Progenitor cell of endocrine pancreas (in vitro differentiated cells): ENCODE results near the gene KREMEN1. TPM values are rescaled to one million over a fixed set of nuclear protein-coding genes. Genes with fewer than 3 reads are reported as not detected.

Experiments used
- DNase-seq: peaks from one replicate; pipeline ENCODE4 v3.0.0; 2021; ENCODE audit warnings: low spot score; ENCODE audit not compliant: unreplicated experiment
- H3K27ac Mint-ChIP-seq: 2 replicates; pipeline ENCODE4 v1.8.0; 2021; ENCODE audit warnings: mild to moderate bottlenecking, moderate library complexity, mixed read lengths
- H3K27me3 Mint-ChIP-seq: 2 replicates; pipeline ENCODE4 v1.8.0; 2021; ENCODE audit warnings: mixed read lengths
- H3K36me3 Mint-ChIP-seq: 2 replicates; pipeline ENCODE4 v1.8.0; 2022; ENCODE audit warnings: mixed read lengths; ENCODE audit not compliant: insufficient read depth
- H3K4me1 Mint-ChIP-seq: 2 replicates; pipeline ENCODE4 v1.8.0; 2021; ENCODE audit warnings: low read depth, mixed read lengths
- H3K4me3 Mint-ChIP-seq: 2 replicates; pipeline ENCODE4 v1.8.0; 2021; ENCODE audit warnings: low read depth, mild to moderate bottlenecking, moderate library complexity, mixed read lengths
- H3K9me3 Mint-ChIP-seq: 2 replicates; pipeline ENCODE4 v1.8.0; 2021; ENCODE audit warnings: low read depth, mixed read lengths
- total RNA-seq: library from RNA; stranded (reverse); gene quantifications from 2 replicates; pipeline ENCODE4 v1.2.1, GENCODE V29; 2021
- TF ChIP-seq, protein P1 (sequence below): fragments of 200-600 bp; sonication (generic); IDR thresholded peaks from one replicate; pipeline ENCODE4 v1.5.0; 2021; ENCODE audit warnings: antibody characterized with exemption, mild to moderate bottlenecking; ENCODE audit not compliant: unreplicated experiment

Gene KREMEN1
- total RNA-seq, 1 donor from 2014 or later = 10.5 TPM

DNA sequence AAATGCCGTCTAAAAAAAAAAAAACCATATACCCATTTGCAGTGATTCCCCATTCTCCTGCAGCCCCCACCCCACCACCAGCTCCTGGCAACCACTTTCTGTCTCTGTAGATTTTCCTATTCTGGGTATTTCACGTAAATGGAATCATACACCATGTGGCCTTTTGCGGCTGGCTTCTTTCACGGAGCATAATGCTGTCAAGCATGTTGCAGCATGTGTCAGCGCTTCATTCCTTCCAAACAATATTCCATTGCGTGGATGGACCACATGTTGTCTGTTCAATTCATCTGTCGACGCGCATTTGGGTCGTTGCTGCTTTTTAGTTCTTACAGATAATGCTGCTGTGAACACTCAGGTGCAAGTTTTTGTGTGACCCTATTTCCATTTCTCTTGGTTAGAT lies 118.1 kb downstream of the KREMEN1 start:
- H3K4me3 Mint-ChIP-seq = no peak overlapping the region
- no peak overlapping the region for H3K27ac Mint-ChIP-seq
- peaks cover 2% of the 10 kb centered on the region for H3K4me1 Mint-ChIP-seq
- no peaks in the 10 kb centered on the region for H3K36me3 Mint-ChIP-seq
- H3K9me3 Mint-ChIP-seq = no peaks in the 10 kb centered on the region
- TF ChIP-seq, protein P1, sequence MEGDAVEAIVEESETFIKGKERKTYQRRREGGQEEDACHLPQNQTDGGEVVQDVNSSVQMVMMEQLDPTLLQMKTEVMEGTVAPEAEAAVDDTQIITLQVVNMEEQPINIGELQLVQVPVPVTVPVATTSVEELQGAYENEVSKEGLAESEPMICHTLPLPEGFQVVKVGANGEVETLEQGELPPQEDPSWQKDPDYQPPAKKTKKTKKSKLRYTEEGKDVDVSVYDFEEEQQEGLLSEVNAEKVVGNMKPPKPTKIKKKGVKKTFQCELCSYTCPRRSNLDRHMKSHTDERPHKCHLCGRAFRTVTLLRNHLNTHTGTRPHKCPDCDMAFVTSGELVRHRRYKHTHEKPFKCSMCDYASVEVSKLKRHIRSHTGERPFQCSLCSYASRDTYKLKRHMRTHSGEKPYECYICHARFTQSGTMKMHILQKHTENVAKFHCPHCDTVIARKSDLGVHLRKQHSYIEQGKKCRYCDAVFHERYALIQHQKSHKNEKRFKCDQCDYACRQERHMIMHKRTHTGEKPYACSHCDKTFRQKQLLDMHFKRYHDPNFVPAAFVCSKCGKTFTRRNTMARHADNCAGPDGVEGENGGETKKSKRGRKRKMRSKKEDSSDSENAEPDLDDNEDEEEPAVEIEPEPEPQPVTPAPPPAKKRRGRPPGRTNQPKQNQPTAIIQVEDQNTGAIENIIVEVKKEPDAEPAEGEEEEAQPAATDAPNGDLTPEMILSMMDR = no peak
- DNase-seq = no peak
- H3K27me3 Mint-ChIP-seq = no peaks in the 10 kb centered on the region

DNA sequence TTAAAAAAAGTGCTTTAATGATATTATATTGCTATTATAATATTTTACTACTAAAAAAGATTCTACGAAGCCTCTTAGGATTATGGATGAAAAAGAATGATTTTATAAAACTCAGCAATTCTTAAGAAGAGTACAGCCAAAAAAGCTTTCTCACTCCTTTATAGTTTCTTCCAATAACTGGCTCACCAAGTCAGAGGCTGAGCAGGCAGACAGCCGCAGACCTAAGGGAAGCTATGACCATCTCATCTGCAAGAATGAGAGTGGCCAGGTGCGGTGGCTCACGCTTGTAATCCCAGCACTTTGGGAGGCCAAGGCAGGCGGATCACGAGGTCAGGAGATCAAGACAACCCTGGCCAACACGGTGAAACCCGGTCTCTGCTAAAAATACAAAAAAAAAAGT lies 120.2 kb downstream of the KREMEN1 start:
- no peak for DNase-seq
- Mint-ChIP-seq H3K4me1 (peaks cover 4% of the 10 kb centered on the region), H3K36me3 (no peaks in the 10 kb centered on the region), H3K27me3 (peaks cover 3% of the 10 kb centered on the region), H3K9me3 (no peaks in the 10 kb centered on the region), H3K27ac (no peak overlapping the region), H3K4me3 (no peak overlapping the region)
- TF ChIP-seq, protein P1 = no peak

DNA sequence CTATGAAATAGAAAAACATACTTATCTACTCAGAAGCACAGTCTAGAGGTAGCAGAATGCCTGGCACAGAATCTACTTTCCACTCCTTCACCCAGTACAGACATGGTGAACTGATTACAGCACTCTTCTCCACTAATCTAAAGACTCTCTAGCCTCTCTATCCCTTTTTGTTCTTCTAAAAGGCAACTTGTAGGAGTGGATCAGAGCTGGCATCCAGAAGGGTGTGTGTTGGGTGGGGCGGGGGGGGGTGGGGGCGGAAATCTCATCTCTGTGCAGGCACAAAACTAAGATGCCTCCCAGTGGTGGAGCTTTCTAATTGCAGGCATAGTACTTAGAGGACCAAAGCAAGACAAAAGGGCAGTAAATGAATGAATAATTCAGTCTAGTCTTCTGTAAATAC lies 121.3 kb downstream of the KREMEN1 start:
- TF ChIP-seq, protein P1 = peak; percentile 23
- H3K4me1 Mint-ChIP-seq = peaks cover 4% of the 10 kb centered on the region
- no peak overlapping the region for H3K27ac Mint-ChIP-seq
- no peak for DNase-seq
- no peak overlapping the region for H3K4me3 Mint-ChIP-seq
- H3K27me3 Mint-ChIP-seq = peaks cover 3% of the 10 kb centered on the region
- H3K36me3 Mint-ChIP-seq = no peaks in the 10 kb centered on the region
- no peaks in the 10 kb centered on the region for H3K9me3 Mint-ChIP-seq

DNA sequence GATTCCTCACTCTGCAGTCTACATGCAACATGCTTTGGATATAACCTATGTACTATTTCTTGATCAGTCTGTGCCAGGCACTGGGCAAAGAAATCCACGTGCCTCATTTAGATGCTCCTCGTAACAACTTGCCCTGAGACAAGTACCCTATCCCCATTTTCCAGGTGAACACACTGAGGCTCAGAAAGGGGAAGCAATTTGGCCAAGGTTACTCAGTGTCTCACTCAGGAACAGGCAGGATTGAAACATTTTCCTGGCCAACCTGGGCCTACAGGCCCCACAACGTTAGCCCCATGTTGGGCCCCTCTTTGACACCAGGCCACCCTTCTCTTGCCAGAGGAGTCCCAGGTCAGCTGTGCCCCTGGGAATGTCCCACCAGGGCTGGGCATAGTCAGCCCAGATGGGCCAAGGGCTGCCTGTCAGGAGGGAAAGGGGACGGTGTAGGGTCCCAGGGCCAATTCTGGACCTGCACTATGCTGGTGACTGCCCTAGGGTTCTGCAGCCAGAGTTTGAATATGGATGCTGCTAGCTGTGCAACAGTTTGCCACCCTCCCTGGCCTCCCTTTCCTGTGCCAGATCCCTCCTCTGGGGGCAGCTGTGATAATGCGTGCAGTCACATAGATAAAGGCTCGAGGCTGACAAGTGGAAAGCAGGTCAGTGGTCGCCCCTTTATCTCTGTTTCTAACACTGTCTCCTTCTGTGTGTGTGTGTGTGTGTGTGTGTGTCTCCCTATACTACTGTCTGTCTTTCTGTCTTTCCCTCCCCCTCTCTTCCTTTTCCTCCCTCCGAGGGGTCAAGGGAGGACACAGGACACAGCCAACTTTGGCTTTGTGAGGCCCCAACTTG lies 122.5 kb downstream of the KREMEN1 start:
- Mint-ChIP-seq H3K36me3 (no peaks in the 10 kb centered on the region), H3K4me1 (peaks cover 4% of the 10 kb centered on the region), H3K27me3 (peaks cover 3% of the 10 kb centered on the region), H3K27ac (no peak overlapping the region), H3K4me3 (no peak overlapping the region), H3K9me3 (no peaks in the 10 kb centered on the region)
- TF ChIP-seq, protein P1 = no peak
- no peak for DNase-seq

DNA sequence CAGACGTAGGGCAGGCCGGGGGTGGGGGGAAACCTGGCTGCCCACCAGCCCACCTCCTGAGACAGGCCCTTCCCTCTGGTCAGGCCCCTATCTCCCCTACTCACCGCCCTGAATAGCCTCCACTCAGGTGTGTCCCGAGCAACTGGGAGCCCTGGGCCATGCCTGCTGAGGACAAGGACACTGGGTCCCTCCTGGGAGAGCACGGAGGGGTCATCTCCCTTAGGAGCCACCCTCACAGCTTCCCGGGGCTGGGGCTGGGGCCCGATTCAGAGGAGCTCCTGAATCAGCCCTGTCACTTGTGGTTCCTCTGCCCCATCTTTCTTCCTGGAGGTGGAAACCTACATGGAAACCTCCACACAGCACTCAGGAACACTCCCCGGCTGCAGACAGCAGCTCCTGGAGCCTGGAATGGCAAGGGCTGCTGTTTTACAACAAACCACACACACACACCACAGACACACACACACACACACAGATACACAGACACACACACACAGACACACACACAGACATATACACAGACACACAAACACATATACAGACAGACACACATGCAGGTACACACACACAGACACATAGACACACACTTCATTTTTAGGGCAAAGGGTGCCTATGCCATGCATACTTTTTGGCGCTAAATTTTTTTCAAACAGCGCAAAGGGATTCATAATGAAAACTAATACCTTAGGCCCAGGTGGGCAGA lies 123.3 kb downstream of the KREMEN1 start:
- TF ChIP-seq, protein P1 = no peak
- no peak overlapping the region for H3K27ac Mint-ChIP-seq
- no peaks in the 10 kb centered on the region for H3K9me3 Mint-ChIP-seq
- H3K36me3 Mint-ChIP-seq = no peaks in the 10 kb centered on the region
- peaks cover 3% of the 10 kb centered on the region for H3K27me3 Mint-ChIP-seq
- peak overlapping the region; percentile 10 for H3K4me3 Mint-ChIP-seq
- no peak for DNase-seq
- peaks cover 4% of the 10 kb centered on the region for H3K4me1 Mint-ChIP-seq
